Activated T-helper 17 cell treated with anti-CD3 and anti-CD28 coated beads, Interleukin-2, amount 50 U/mL, for 72 hours (primary cell): ENCODE measurements around the gene CDC23. TPM values are rescaled to one million over a fixed set of nuclear protein-coding genes. Genes with fewer than 3 reads are reported as not detected.
"Not testable (repeated sequence)": the region's sequence is repeated elsewhere in the genome, so short reads cannot be mapped to it uniquely, and the experiment has no call there.

Experiments used
- ATAC-seq: fragments of 150-1000 bp; cut with Tn5 transposase; replicated peaks from 2 replicates; pipeline ENCODE4 v1.10.0; 2021; ENCODE audit warnings: mild to moderate bottlenecking, moderate library complexity
- H3K27ac Mint-ChIP-seq: one replicate; pipeline ENCODE4 v1.8.0; 2022; ENCODE audit warnings: mixed read lengths
- H3K27me3 Mint-ChIP-seq: one replicate; pipeline ENCODE4 v1.8.0; 2022; ENCODE audit warnings: mixed read lengths
- H3K36me3 Mint-ChIP-seq: one replicate; pipeline ENCODE4 v1.8.0; 2022; ENCODE audit warnings: low read depth, mild to moderate bottlenecking, mixed read lengths
- H3K4me1 Mint-ChIP-seq: one replicate; pipeline ENCODE4 v1.8.0; 2022; ENCODE audit warnings: mixed read lengths
- H3K4me3 Mint-ChIP-seq: one replicate; pipeline ENCODE4 v1.8.0; 2022; ENCODE audit warnings: mild to moderate bottlenecking, mixed read lengths
- H3K9me3 Mint-ChIP-seq: one replicate; pipeline ENCODE4 v1.8.0; 2022; ENCODE audit warnings: mixed read lengths
- total RNA-seq, 2 donors: library from RNA; stranded (reverse); gene quantifications; one replicate each; pipeline ENCODE4 v1.2.3, GENCODE V29; 2022

The CDC23 gene
- total RNA-seq: 10 to 100 TPM; 27.8 to 42.3 TPM

- H3K27me3 Mint-ChIP-seq: no peaks in the 10 kb centered on the region
- peak within 1 kb of the TSS; percentile 99 for H3K4me3 Mint-ChIP-seq
- peaks cover 14% of the 10 kb centered on the region for H3K4me1 Mint-ChIP-seq
- peak within 1 kb of the TSS; percentile 97 for H3K27ac Mint-ChIP-seq
- peaks cover 14% of the 10 kb centered on the region for H3K36me3 Mint-ChIP-seq
- peak; percentile 97 for ATAC-seq
- H3K9me3 Mint-ChIP-seq: no peaks in the 10 kb centered on the region
These were observed at the start of gene CDC23 for GRCh38 chr5:138213161-138214029. Gene CDC23 (minus strand): TSS chr5:138213323. CDS start chr5:138213312, 11 bp downstream.

DNA sequence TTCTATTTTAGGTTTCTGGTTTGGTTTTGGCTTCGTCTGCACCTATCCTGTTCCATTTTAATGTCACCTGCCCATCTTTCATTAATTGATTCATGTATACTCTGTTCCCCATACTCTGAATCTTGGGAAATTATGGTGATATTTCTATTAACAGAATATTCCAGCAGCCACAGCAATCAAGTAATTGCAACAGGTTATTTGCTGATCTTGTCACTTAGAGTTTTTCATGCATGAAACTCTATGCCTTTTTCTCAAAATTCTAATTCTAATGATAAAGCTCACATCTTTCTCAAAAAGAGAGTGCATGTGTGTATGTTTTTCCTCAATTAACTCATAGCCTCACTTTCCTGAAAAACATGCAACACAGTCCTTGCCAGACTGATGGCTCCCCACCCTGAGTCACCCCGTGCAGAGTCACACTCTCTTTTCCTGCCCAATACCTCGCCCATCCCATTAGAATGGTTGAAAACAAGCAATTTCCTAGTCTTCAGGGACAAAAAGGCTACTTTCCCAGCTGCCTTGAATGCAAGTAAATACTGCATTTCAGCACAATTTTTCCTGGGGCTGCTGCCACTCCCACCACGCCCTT lies 45.7 kb upstream of the CDC23 start:
- H3K36me3 Mint-ChIP-seq: no peaks in the 10 kb centered on the region
- H3K9me3 Mint-ChIP-seq: no peaks in the 10 kb centered on the region
- H3K4me1 Mint-ChIP-seq: no peaks in the 10 kb centered on the region
- H3K27me3 Mint-ChIP-seq: peaks cover 5% of the 10 kb centered on the region
- H3K4me3 Mint-ChIP-seq: no peak overlapping the region
- ATAC-seq: no peak
- no peak overlapping the region for H3K27ac Mint-ChIP-seq

- Mint-ChIP-seq H3K4me3 (no peak overlapping the region), H3K36me3 (no peaks in the 10 kb centered on the region), H3K27me3 (peaks cover 5% of the 10 kb centered on the region), H3K4me1 (no peaks in the 10 kb centered on the region), H3K27ac (no peak overlapping the region), H3K9me3 (no peaks in the 10 kb centered on the region)
- no peak for ATAC-seq
These were observed 44.5 kb upstream of the CDC23 start for GRCh38 chr5:138257583-138257982.

DNA sequence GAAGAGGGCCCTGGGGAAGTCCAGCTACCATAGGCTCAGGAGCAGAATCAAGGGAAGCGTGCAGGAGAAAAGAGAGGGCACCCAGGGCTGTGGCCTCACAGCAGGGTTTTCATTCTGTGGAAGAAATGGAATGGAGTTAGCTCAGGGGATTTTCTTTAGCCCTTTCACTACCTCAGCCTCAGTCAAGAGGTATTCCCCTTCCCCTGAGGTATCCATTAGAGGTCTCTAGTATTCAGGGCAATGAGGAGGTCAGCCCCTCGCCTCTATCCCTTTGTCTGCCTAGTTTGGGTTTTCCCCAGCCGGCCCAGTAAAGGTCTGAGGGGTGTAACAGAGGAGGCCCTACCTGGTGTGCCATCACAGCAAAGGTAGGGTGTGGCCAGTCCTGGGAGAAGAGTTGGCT lies 39.8 kb upstream of the CDC23 start:
- no peak overlapping the region for H3K4me3 Mint-ChIP-seq
- H3K27ac Mint-ChIP-seq: no peak overlapping the region
- no peak for ATAC-seq
- H3K4me1 Mint-ChIP-seq: no peaks in the 10 kb centered on the region
- no peaks in the 10 kb centered on the region for H3K36me3 Mint-ChIP-seq
- H3K9me3 Mint-ChIP-seq: no peaks in the 10 kb centered on the region
- no peaks in the 10 kb centered on the region for H3K27me3 Mint-ChIP-seq

GRCh38 chr5:138247800-138248199 lies 34.7 kb upstream of the CDC23 start:
- H3K9me3 Mint-ChIP-seq, H3K36me3 Mint-ChIP-seq, ATAC-seq, H3K27ac Mint-ChIP-seq, H3K4me1 Mint-ChIP-seq, H3K4me3 Mint-ChIP-seq: not testable (repeated sequence)
- peaks cover 16% of the 10 kb centered on the region for H3K27me3 Mint-ChIP-seq

DNA sequence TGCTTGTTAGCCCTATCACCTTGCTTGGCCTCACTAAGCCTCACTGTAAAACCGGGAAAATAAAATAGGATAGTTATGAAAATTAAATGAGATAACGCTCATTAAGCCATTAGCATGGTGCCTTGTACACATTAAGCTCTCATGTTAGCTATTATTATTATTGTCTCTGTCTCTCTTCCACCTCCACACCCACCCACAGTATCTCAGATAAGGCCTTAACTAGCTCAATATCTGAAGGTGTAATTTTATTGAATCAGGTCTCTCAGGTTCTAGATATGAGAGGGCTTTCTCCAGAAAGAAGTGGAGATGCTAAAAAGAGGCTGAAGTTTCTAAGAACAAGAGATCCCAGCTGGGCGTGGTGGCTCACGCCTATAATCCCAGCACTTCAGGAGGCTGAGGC lies 33.7 kb upstream of the CDC23 start:
- H3K4me3 Mint-ChIP-seq: no peak overlapping the region
- no peaks in the 10 kb centered on the region for H3K36me3 Mint-ChIP-seq
- H3K27ac Mint-ChIP-seq: no peak overlapping the region
- H3K27me3 Mint-ChIP-seq: peaks cover 20% of the 10 kb centered on the region
- no peak for ATAC-seq
- no peaks in the 10 kb centered on the region for H3K9me3 Mint-ChIP-seq
- H3K4me1 Mint-ChIP-seq: no peaks in the 10 kb centered on the region

DNA sequence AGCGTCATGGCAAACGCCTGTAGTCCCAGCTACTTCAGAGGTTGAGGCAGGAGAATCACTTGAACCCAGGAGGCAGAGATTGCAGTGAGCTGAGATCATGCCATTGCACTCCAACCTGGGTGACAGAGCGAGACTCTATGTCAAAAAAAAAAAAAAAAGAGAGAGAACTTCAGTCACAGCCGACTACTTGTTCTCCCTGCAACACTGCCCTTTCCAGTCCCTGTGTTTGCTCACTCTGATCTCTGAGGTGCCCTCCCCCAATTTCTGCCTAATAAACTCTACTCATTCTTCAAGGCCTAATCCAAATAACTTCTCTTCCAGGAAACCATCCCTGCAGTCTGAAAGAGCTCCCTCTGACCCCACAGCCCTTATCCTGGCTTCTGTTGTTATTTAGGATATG lies 33.2 kb upstream of the CDC23 start:
- peaks cover 22% of the 10 kb centered on the region for H3K27me3 Mint-ChIP-seq
- no peak overlapping the region for H3K27ac Mint-ChIP-seq
- H3K4me1 Mint-ChIP-seq: no peaks in the 10 kb centered on the region
- no peak for ATAC-seq
- H3K4me3 Mint-ChIP-seq: no peak overlapping the region
- no peaks in the 10 kb centered on the region for H3K9me3 Mint-ChIP-seq
- no peaks in the 10 kb centered on the region for H3K36me3 Mint-ChIP-seq

DNA sequence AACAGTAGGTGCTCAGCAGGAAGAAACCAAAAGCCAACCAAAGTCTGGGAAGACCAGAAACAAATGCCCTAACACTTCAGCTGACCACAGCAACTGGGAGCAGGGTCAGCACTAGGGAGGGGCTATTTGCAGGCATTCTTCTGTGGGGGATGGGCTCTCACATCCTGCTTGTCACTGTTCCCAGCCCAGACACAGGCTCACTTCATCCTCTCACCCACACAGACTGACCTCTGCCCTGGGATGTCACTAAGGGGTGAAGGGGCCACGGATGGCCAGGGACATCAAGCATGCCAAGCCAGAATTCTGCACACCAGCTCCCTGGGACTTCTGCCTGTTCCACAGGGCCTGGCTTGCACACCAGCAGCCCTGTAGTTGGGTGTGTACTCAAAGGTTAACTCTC lies 32.6 kb upstream of the CDC23 start:
- ATAC-seq: no peak
- peaks cover 27% of the 10 kb centered on the region for H3K27me3 Mint-ChIP-seq
- H3K27ac Mint-ChIP-seq: no peak overlapping the region
- H3K4me1 Mint-ChIP-seq: peaks cover 2% of the 10 kb centered on the region
- no peak overlapping the region for H3K4me3 Mint-ChIP-seq
- H3K9me3 Mint-ChIP-seq: no peaks in the 10 kb centered on the region
- no peaks in the 10 kb centered on the region for H3K36me3 Mint-ChIP-seq

DNA sequence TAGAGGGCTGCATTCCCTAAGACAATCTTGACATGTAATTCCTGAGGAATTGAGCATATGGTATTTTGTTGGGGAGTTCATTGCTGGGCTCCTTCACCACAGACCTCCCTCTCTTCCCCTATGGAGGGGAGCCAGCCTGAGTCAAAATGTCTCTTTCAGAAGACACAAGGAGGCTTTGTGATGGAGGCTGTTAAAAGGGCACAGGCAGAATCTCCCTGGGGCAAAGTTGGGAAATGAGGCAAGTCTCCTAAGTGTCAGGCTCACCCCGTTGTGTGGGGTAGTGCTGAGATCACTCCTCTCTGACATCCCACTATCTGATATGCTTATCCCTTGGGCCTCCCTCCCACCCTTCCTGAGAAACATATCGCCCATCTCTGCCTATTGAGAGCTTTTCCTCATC lies 30.7 kb upstream of the CDC23 start:
- Mint-ChIP-seq H3K27ac (no peak overlapping the region), H3K27me3 (peaks cover 40% of the 10 kb centered on the region), H3K4me1 (peaks cover 5% of the 10 kb centered on the region), H3K4me3 (no peak overlapping the region), H3K36me3 (no peaks in the 10 kb centered on the region), H3K9me3 (no peaks in the 10 kb centered on the region)
- no peak for ATAC-seq

DNA sequence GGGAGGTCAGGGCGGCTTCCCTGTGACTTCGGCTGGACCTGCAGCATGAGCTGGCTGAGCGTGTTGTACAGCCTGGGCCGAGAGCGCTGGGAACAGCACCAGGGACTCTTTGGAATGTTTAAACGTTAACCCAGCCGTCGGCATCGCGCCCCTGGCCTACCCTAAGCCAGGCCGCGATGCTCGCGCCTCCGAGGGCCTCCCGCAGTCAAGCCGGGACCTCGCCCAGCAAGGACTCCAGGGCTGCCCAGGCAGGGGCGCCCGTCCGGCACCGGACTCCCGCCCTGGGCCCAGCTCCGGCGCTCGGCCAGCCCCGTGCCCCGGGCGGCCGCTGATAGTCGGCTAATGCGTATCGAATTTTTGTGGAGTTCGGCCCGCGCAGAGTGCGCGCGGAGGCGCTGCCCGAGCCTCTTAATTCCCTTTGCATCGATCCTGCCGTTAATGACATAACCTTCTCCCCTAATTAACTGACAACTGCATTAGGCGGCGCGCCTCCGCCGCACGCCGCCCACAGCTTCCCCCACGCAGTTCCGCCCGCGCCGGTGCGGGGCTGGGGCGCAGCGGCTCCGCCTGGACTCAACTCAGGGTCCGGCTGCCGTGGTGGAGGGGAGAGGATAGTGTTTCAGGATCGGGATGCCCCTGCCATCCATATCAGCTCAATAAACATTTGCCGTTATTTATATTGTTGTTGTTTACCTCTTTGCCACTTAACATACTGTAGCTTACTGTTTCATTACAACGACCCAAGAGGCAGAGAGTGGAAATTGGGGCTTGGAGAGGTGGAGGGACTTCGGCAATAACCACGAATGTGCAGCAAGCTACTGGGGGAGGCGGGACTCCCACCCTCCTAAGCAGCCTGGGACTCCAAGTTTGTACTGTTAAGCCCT lies 28.8 kb upstream of the CDC23 start:
- Mint-ChIP-seq H3K4me1 (peaks cover 5% of the 10 kb centered on the region), H3K9me3 (no peaks in the 10 kb centered on the region), H3K4me3 (no peak overlapping the region), H3K27ac (no peak overlapping the region), H3K27me3 (peaks cover 40% of the 10 kb centered on the region), H3K36me3 (no peaks in the 10 kb centered on the region)
- peak; percentile 18 for ATAC-seq

DNA sequence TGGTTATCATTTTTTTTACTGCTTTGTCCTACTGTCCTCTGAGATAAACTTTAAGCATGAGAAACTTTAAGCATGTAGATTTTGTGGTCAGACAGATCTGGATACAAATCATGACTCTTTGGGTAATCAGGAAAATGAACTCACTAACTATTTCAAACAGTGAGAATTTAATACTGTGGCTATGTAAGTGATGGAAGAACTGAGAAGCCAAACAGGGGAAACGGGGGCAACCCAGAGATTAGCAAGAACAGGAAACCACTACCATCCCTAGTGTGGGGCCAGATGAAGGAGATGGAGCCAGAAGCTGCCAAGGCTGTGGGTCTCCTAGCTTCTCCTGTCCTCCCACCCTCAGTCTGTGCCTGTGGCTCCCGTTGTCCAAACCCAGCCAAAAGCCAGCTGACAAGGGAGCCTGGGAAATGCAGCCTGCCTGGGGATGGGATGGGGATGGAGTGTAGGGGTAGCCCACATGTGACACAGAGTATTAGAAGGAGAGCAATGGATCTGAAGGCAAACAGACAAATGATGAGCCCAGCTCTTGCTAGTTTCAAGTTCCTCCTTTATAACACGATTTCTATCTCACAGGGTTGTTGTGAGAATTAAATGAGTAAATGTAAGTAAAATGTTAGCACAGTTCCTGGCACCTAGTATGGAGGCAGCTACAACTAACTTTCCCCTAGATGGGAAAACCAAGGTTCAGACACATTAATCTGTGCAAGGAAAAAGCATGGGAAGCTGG lies 27.7 kb upstream of the CDC23 start:
- Mint-ChIP-seq H3K4me3 (no peak overlapping the region), H3K27ac (no peak overlapping the region), H3K36me3 (no peaks in the 10 kb centered on the region), H3K9me3 (no peaks in the 10 kb centered on the region), H3K27me3 (peaks cover 37% of the 10 kb centered on the region), H3K4me1 (peaks cover 5% of the 10 kb centered on the region)
- ATAC-seq: peak; percentile 48

DNA sequence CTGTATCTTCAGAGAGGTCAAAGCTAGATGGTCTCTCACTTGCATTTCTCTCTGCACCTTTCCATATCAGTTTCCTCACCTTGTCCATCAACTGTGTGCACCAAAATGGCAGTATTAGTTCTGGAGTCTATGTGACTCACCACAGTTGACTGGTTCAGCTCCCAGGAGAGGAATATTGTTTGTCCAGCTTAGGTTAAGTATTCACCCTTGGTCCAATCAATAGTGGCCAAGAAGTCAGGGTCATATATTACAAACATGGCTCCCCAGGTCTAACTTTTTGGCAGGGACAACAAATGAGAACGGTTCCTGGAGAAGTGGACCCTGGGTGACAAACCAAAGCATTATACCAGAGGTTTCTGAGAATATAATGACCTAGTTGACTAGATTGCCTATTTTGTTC lies 24.9 kb upstream of the CDC23 start:
- Mint-ChIP-seq H3K9me3 (no peaks in the 10 kb centered on the region), H3K27ac (no peak overlapping the region), H3K4me3 (no peak overlapping the region), H3K36me3 (no peaks in the 10 kb centered on the region), H3K4me1 (peaks cover 5% of the 10 kb centered on the region), H3K27me3 (peaks cover 24% of the 10 kb centered on the region)
- ATAC-seq: no peak

DNA sequence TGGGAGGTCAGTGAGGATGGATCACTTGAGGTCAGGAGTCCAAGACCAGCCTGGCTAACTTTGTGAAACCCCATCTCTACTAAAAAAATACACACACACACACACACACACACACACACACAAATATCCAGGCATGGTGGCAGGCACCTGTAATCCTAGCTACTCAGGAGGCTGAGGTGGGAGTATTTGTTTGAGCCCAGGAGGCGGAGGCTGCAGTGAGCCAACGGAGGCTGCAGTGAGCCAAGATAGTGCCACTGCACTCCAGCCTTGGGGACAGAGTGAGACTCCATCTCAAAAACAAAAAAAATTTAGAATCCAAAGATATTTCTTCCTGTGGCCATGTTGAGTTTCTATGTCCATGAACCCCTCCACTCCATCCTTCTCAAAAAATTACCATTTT lies 21.5 kb upstream of the CDC23 start:
- H3K27me3 Mint-ChIP-seq: peaks cover 9% of the 10 kb centered on the region
- no peak overlapping the region for H3K27ac Mint-ChIP-seq
- no peaks in the 10 kb centered on the region for H3K9me3 Mint-ChIP-seq
- H3K4me3 Mint-ChIP-seq: no peak overlapping the region
- H3K4me1 Mint-ChIP-seq: no peaks in the 10 kb centered on the region
- H3K36me3 Mint-ChIP-seq: no peaks in the 10 kb centered on the region
- ATAC-seq: no peak

DNA sequence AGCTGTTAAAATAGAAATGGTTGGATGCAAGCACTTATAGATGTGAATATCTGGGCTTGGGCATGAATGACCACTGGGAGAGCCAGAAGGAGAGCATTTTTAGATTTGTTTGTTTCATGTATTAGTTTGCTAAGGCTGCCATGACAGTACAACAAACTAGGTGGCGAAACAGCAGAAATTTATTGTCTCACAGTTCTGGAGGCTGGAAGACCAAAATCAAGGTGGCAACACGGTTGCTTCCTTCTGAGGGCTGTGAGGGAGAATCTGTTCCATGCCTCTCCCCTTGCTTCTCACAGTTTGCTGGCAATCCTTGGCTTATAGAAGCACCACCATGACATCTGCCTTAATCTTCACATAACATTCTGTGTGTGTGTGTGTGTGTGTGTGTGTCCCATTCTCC lies 20.2 kb upstream of the CDC23 start:
- Mint-ChIP-seq H3K9me3 (no peaks in the 10 kb centered on the region), H3K4me3 (no peak overlapping the region), H3K4me1 (no peaks in the 10 kb centered on the region), H3K27me3 (no peaks in the 10 kb centered on the region), H3K27ac (no peak overlapping the region), H3K36me3 (no peaks in the 10 kb centered on the region)
- no peak for ATAC-seq
